NCI-H1092 treated with DMSO at 0.1 percent for 48 hours (cell line): ENCODE data around the gene NTSR2.
A peak's percentile ranks its signal among the peaks of the same experiment; 100 is the strongest.

Experiments used
- DNase-seq: peaks from one replicate; lab custom pipeline; 2025; lab: John Stamatoyannopoulos, UW

The NTSR2 gene

GRCh38 chr2:11699686-11700670, 30.0 kb upstream of the NTSR2 start:
- DNase-seq, result no peak

- no peak for DNase-seq
These were observed 28.3 kb upstream of the NTSR2 start for GRCh38 chr2:11698009-11698922.

- no peak for DNase-seq
These were observed 27.3 kb upstream of the NTSR2 start for GRCh38 chr2:11697103-11697871.

GRCh38 chr2:11696736-11697102, 26.7 kb upstream of the NTSR2 start:
- DNase-seq, result no peak

- no peak for DNase-seq
These were observed 25.6 kb upstream of the NTSR2 start for GRCh38 chr2:11695576-11695975.

- DNase-seq, result peak; percentile 54
These were observed 23.0 kb upstream of the NTSR2 start for GRCh38 chr2:11692966-11693521.

- DNase-seq, result no peak
These were observed 21.2 kb upstream of the NTSR2 start for GRCh38 chr2:11691076-11691660.

GRCh38 chr2:11688222-11689069, 18.5 kb upstream of the NTSR2 start:
- peak; percentile 21 for DNase-seq

GRCh38 chr2:11687736-11688135, 17.7 kb upstream of the NTSR2 start:
- DNase-seq, result no peak

- no peak for DNase-seq
These were observed 16.0 kb upstream of the NTSR2 start for GRCh38 chr2:11685906-11686470.

- no peak for DNase-seq
These were observed 15.0 kb upstream of the NTSR2 start for GRCh38 chr2:11684894-11685460.

GRCh38 chr2:11683966-11684365, 14.0 kb upstream of the NTSR2 start:
- no peak for DNase-seq

GRCh38 chr2:11683476-11683875, 13.5 kb upstream of the NTSR2 start:
- DNase-seq, result no peak

- DNase-seq, result no peak
These were observed 12.6 kb upstream of the NTSR2 start for GRCh38 chr2:11682590-11682915.

- DNase-seq, result peak; percentile 10
These were observed 12.0 kb upstream of the NTSR2 start for GRCh38 chr2:11681722-11682589.

GRCh38 chr2:11680901-11681721, 11.1 kb upstream of the NTSR2 start:
- DNase-seq, result no peak

GRCh38 chr2:11680182-11680900, 10.3 kb upstream of the NTSR2 start:
- peak; percentile 2 for DNase-seq
